Prostate gland (tissue), 2 donors: Measurements from ENCODE around the gene CLK3.

ENCODE experiments used
- POLR2A ChIP-seq: fragments of 450-650 bp; IDR thresholded peaks from one replicate; pipeline ENCODE4 v1.6.1; 2016; ENCODE audit warnings: antibody characterized with exemption, mild to moderate bottlenecking
- TF ChIP-seq, protein P1 (sequence below), 4 experiments: fragments of 200-600 bp in 2 of 4; fragments of 450-650 bp in 2 of 4; sonication (generic) in 2 of 4; IDR thresholded peaks; 1 replicate in 3 of 4; 2 replicates in 1 of 4; pipeline ENCODE4 v1.5.1; 2016 to 2019; ENCODE audit warnings: antibody characterized with exemption in 4 of 4, mild to moderate bottlenecking in 2 of 4, moderate library complexity in 2 of 4

DNA sequence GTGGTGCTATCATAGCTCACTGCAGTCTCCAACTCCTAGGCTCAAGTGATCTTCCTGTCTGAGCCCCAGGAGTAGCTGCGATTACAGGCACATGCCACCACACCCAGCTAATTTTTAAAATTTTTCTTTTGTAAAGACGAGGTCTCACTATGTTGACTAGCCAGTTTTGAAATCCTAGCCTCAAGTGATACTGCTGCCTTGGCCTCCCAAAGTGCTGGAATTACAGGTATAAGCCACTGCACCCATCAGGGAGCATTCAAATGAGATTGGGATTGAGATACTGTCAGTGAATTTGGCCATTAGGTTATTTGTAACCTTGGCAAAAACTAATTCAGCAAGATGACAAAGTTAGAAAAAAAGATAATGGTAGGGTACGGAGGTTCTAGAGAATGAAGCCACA is 58.5 kb downstream of the CLK3 start:
- TF ChIP-seq, protein P1, sequence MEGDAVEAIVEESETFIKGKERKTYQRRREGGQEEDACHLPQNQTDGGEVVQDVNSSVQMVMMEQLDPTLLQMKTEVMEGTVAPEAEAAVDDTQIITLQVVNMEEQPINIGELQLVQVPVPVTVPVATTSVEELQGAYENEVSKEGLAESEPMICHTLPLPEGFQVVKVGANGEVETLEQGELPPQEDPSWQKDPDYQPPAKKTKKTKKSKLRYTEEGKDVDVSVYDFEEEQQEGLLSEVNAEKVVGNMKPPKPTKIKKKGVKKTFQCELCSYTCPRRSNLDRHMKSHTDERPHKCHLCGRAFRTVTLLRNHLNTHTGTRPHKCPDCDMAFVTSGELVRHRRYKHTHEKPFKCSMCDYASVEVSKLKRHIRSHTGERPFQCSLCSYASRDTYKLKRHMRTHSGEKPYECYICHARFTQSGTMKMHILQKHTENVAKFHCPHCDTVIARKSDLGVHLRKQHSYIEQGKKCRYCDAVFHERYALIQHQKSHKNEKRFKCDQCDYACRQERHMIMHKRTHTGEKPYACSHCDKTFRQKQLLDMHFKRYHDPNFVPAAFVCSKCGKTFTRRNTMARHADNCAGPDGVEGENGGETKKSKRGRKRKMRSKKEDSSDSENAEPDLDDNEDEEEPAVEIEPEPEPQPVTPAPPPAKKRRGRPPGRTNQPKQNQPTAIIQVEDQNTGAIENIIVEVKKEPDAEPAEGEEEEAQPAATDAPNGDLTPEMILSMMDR (IDR thresholded peaks at IDR 0.05), result no peak
- no peak for TF ChIP-seq POLR2A
